Activated CD8-positive, alpha-beta memory T cell treated with anti-CD3 and anti-CD28 coated beads, Interleukin-2, amount 50 U/mL, for 1 hour (primary cell): Measurements from ENCODE around the gene CXCL17.

Source experiments
- DNase-seq: peaks from one replicate; pipeline ENCODE4 v3.0.0-alpha.2; 2020; ENCODE audit errors: extremely low read depth

CXCL17 gene

GRCh38 chr19:42401365-42402303 is 41.1 kb downstream of the CXCL17 start:
- no peak for DNase-seq

GRCh38 chr19:42400404-42400803 is 42.3 kb downstream of the CXCL17 start:
- no peak for DNase-seq

GRCh38 chr19:42397263-42398166 is 45.2 kb downstream of the CXCL17 start:
- DNase-seq, result no peak

GRCh38 chr19:42396381-42397262 is 46.1 kb downstream of the CXCL17 start:
- DNase-seq, result peak; percentile 74

- no peak for DNase-seq
Measured at GRCh38 chr19:42394751-42395150, 48.0 kb downstream of the CXCL17 start.

- no peak for DNase-seq
Measured at GRCh38 chr19:42392165-42392564, 50.6 kb downstream of the CXCL17 start.

- DNase-seq, result no peak
Measured at GRCh38 chr19:42389899-42390298, 52.8 kb downstream of the CXCL17 start, which contains the start of gene CNFN. TSS of gene CNFN (minus strand) at chr19:42390297. CDS start at chr19:42389037, 1,260 bp downstream.

- DNase-seq, result no peak
Measured at GRCh38 chr19:42388851-42389489, 53.8 kb downstream of the CXCL17 start.

GRCh38 chr19:42386974-42387707 is 55.6 kb downstream of the CXCL17 start:
- no peak for DNase-seq

GRCh38 chr19:42380155-42380554 is 62.6 kb downstream of the CXCL17 start:
- no peak for DNase-seq
